Esophagus mucosa (tissue), 1 donor: ENCODE results near the gene LONP1. TPM values are rescaled to one million over a fixed set of nuclear protein-coding genes. Genes with fewer than 3 reads are reported as not detected.

Experiments used
- ATAC-seq: fragments of 200-7000 bp; cut with Tn5 transposase; one replicate; pipeline ENCODE4 v1.9.1; 2020
- total RNA-seq: library from RNA; stranded (reverse); gene quantifications from one replicate; pipeline ENCODE4 v1.2.4, GENCODE V29; 2023
- donor health status: DM: yes; HTN: yes; CAD: no.

Gene LONP1
- total RNA-seq, 1 donor from 2014 or later: 47.1 TPM

DNA sequence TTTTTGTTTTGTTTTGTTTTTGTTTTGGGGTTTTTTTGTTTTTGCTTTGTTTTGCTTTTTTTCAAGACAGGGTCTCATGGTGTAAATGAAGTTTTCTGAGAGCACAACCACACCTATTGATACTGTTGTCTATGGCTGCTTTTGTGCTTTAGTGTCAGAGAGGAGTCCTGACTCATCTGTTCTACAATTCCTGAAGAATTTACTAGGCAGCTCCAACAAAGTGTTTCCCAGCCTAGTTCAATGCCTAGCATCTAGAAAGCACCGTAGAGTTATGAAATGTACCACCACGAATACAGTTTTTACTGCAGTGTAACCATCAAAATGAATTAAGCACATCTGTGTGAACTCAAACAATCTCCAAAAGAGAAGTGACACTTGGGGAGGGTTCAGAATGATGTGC lies 75.9 kb downstream of the LONP1 start:
- ATAC-seq: no peak

DNA sequence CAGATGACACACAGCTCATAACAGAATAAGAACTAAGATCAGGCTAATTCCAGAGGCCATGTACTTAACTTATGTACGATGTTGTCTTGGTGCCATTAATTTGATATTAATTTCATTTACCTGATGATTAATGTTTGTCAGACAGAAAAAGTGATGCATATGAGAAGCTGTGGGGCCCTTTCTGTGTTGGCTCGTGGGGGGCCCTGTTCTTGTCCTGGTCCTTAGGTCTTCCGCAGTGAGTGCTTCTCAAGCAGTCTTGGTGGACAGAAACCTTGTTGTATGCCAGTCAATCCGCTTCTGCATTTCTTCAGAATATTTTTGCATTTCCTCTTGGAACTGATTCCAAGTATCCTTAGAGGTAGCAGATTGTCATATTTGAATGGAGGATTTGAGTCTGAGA lies 76.9 kb downstream of the LONP1 start:
- ATAC-seq: no peak

- peak; percentile 43 for ATAC-seq
Measured at GRCh38 chr19:5642204-5642603, 77.7 kb downstream of the LONP1 start.

Other genes starting within 250 kb of the LONP1 start
- gene TINCR, start 152.2 kb downstream of the LONP1 start, total RNA-seq: 29.7 TPM
- 30.0 TPM for gene SAFB2, start 97.4 kb downstream of the LONP1 start, total RNA-seq
- 35.5 TPM for gene SAFB, start 97.1 kb downstream of the LONP1 start, total RNA-seq
- 59.1 TPM for gene MICOS13, start 39.6 kb downstream of the LONP1 start, total RNA-seq
- gene HSD11B1L, start 39.1 kb downstream of the LONP1 start, total RNA-seq: 1.1 TPM
- 1,080 TPM for gene RPL36, start 29.9 kb downstream of the LONP1 start, total RNA-seq
- not detected for gene CATSPERD, start 491 bp upstream of the LONP1 start, total RNA-seq
- 1.8 TPM for gene PRR22, start 64.6 kb upstream of the LONP1 start, total RNA-seq
- 24.2 TPM for gene DUS3L, start 71.0 kb upstream of the LONP1 start, total RNA-seq
- gene NRTN, start 84.9 kb upstream of the LONP1 start, total RNA-seq: 2.7 TPM
- gene FUT6, start 119.6 kb upstream of the LONP1 start, total RNA-seq: 56.9 TPM
- gene FUT3, start 131.3 kb upstream of the LONP1 start, total RNA-seq: 104 TPM
- not detected for gene FUT5, start 150.4 kb upstream of the LONP1 start, total RNA-seq
- 217 TPM for gene NDUFA11, start 183.6 kb upstream of the LONP1 start, total RNA-seq
- 4.1 TPM for gene VMAC, start 184.7 kb upstream of the LONP1 start, total RNA-seq
- gene CAPS, start 194.1 kb upstream of the LONP1 start, total RNA-seq: 2.7 TPM